ENCODE data around the gene TRIM56. TPM values are rescaled to one million over a fixed set of nuclear protein-coding genes. Genes with fewer than 3 reads are reported as not detected.

The TRIM56 gene
- total and polyA plus RNA-seq, 2 of the 13 experiments (the other 11 are each of a cell fraction or from before 2014, with no cell fraction given), result 3.2 to 7.1 TPM

DNA sequence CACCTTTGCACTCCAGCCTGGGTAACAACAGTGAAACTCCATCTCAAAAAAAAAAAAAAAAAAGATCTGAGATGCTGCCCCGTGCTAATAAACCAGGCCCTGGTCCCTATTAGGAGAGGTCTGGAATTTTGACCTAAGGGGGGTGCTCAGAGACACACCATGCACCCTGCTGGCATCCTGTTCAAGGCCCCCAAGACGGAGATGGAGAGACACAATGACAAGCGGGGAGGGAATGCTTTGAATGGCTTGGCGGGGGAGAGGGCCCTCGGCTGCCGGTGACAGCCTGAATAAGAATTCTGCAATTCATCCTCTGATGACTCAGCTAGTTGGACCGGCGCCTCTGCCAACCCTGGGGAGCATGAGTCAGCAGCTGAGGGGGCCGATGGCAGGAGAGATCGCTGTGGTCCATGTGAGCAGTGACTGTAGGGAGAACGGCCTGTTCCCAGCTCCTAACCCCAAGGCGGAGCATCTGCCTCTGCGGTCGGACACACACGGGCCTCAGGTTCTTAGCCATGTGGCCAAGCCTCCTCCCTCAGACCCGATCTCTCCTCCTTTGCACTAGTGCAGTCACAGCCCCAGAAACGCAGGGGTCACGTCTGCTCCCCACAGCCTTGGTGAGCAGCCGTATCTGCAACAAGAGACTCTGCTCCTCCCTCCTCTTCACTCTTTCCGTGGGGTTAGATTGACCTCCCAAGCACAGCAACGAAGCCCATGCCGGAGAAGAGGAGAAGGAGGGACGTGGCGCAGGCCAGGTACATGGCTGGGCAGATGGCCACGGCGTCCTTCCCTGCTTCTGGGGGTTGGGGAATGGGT is 14.9 kb downstream of the TRIM56 start (continued):
- TF ChIP-seq MBNL3 (CRISPR knock-in tag; conservative IDR thresholded peaks at IDR 0.05) (no peak), NKX3-1 (CRISPR knock-in tag; IDR thresholded peaks at IDR 0.05) (no peak), ZMYM3 (CRISPR knock-in tag; IDR thresholded peaks at IDR 0.05) (peak; percentile 76), CAMTA2 (CRISPR knock-in tag; IDR thresholded peaks at IDR 0.05; ENCODE audit: borderline replicate concordance) (no peak), ZNF740 (CRISPR knock-in tag; IDR thresholded peaks at IDR 0.05) (no peak), RCOR2 (CRISPR knock-in tag; IDR thresholded peaks at IDR 0.05) (no peak), ZNF251 (CRISPR knock-in tag; IDR thresholded peaks at IDR 0.05) (no peak), SIN3B (IDR thresholded peaks at IDR 0.05; ENCODE audit: low read length) (no peak), ZNF724P (CRISPR knock-in tag; IDR thresholded peaks at IDR 0.05; ENCODE audit: borderline replicate concordance) (no peak), GATAD2A (CRISPR knock-in tag; IDR thresholded peaks at IDR 0.05) (peak; percentile 82), MYPOP (CRISPR knock-in tag; IDR thresholded peaks at IDR 0.05) (0 out of 2 replicates have a peak, but pooled peaks have one; percentile 51), NFE2 (CRISPR knock-in tag; IDR thresholded peaks at IDR 0.05) (peak; percentile 93), ZNF704 (CRISPR knock-in tag; IDR thresholded peaks at IDR 0.05; ENCODE audit: borderline replicate concordance) (no peak), ZSCAN31 (CRISPR knock-in tag; IDR thresholded peaks at IDR 0.05; ENCODE audit: low read depth) (0 out of 2 replicates have a peak, but pooled peaks have one; percentile 45), RNF2 (conservative IDR thresholded peaks at IDR 0.05; ENCODE audit: low read depth) (no peak)
- TF ChIP-seq, protein P1, sequence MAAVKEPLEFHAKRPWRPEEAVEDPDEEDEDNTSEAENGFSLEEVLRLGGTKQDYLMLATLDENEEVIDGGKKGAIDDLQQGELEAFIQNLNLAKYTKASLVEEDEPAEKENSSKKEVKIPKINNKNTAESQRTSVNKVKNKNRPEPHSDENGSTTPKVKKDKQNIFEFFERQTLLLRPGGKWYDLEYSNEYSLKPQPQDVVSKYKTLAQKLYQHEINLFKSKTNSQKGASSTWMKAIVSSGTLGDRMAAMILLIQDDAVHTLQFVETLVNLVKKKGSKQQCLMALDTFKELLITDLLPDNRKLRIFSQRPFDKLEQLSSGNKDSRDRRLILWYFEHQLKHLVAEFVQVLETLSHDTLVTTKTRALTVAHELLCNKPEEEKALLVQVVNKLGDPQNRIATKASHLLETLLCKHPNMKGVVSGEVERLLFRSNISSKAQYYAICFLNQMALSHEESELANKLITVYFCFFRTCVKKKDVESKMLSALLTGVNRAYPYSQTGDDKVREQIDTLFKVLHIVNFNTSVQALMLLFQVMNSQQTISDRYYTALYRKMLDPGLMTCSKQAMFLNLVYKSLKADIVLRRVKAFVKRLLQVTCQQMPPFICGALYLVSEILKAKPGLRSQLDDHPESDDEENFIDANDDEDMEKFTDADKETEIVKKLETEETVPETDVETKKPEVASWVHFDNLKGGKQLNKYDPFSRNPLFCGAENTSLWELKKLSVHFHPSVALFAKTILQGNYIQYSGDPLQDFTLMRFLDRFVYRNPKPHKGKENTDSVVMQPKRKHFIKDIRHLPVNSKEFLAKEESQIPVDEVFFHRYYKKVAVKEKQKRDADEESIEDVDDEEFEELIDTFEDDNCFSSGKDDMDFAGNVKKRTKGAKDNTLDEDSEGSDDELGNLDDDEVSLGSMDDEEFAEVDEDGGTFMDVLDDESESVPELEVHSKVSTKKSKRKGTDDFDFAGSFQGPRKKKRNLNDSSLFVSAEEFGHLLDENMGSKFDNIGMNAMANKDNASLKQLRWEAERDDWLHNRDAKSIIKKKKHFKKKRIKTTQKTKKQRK (IDR thresholded peaks at IDR 0.05; ENCODE audit: low read length), result no peak
- TF ChIP-seq, protein P2, sequence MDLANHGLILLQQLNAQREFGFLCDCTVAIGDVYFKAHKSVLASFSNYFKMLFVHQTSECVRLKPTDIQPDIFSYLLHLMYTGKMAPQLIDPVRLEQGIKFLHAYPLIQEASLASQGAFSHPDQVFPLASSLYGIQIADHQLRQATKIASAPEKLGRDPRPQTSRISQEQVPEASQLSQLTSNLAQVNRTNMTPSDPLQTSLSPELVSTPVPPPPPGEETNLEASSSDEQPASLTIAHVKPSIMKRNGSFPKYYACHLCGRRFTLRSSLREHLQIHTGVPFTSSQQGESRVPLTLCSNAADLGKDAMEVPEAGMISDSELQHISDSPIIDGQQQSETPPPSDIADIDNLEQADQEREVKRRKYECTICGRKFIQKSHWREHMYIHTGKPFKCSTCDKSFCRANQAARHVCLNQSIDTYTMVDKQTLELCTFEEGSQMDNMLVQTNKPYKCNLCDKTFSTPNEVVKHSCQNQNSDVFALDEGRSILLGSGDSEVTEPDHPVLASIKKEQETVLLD (CRISPR knock-in tag; IDR thresholded peaks at IDR 0.05; ENCODE audit: low read depth), result no peak
- TF ChIP-seq, protein P3, sequence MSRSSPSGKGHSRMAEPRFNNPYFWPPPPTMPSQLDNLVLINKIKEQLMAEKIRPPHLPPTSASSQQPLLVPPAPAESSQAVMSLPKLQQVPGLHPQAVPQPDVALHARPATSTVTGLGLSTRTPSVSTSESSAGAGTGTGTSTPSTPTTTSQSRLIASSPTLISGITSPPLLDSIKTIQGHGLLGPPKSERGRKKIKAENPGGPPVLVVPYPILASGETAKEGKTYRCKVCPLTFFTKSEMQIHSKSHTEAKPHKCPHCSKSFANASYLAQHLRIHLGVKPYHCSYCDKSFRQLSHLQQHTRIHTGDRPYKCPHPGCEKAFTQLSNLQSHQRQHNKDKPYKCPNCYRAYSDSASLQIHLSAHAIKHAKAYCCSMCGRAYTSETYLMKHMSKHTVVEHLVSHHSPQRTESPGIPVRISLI (CRISPR knock-in tag; IDR thresholded peaks at IDR 0.05; ENCODE audit: borderline replicate concordance), result peak; percentile 65
- TF ChIP-seq, protein P4, sequence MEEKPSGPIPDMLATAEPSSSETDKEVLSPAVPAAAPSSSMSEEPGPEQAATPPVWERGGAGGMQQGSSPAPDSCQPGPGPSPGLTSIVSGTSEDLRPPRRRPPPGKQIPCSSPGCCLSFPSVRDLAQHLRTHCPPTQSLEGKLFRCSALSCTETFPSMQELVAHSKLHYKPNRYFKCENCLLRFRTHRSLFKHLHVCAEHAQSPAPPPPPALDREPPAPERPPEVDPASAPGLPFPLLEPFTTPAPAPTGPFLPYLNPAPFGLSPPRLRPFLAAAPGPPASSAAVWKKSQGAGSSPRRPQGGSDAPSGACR (CRISPR knock-in tag; IDR thresholded peaks at IDR 0.05), result no peak
